D721Med (cell line): ENCODE measurements around the gene CTDP1.

ENCODE experiments used
- DNase-seq: peaks from one replicate; pipeline ENCODE4 v3.0.0; 2011; ENCODE audit warnings: low spot score; ENCODE audit not compliant: insufficient read length
- FAIRE-seq: peaks from 2 replicates; lab custom pipeline; 2011; peaks lifted over from hg19 to GRCh38; lab: Jason Lieb, UNC
- TF ChIP-seq, protein P1 (sequence below): IDR thresholded peaks from 2 replicates; pipeline ENCODE4 v1.5.1; 2012; ENCODE audit warnings: mild to moderate bottlenecking, control low read depth; ENCODE audit not compliant: insufficient read depth; ENCODE audit errors: missing control alignments

CTDP1 gene

DNA sequence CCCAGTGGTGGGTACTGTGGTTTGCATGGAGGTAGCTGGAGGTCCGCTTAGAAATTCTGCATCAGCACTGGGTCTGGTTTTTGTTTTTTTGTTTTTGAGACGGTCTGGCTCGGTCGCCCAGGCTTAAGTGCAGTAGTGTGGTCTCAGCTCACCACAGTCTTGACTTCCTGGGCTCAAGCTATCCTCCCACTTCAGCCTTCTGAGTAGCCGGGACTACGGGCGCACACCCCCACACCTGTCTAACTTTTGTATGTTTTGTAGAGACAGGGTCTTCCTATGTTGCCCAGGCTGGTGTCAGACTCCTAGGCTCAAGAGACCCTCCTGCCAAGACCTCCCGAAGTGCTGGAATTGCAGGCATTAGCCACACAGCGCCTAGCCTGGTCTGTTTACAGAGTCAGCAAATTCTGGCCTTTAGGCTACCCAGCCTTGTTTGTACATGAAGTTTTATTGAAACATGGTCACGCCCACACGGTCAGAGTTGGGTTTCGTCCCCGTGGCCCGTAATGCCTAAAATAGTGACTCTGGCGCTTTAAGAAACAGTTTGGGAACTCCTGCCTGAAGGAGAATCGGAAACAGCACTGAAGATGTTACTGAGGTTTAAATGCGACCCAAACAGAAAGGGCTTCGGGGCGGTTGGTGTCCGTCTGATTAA, 32.7 kb downstream of the CTDP1 start:
- TF ChIP-seq, protein P1, sequence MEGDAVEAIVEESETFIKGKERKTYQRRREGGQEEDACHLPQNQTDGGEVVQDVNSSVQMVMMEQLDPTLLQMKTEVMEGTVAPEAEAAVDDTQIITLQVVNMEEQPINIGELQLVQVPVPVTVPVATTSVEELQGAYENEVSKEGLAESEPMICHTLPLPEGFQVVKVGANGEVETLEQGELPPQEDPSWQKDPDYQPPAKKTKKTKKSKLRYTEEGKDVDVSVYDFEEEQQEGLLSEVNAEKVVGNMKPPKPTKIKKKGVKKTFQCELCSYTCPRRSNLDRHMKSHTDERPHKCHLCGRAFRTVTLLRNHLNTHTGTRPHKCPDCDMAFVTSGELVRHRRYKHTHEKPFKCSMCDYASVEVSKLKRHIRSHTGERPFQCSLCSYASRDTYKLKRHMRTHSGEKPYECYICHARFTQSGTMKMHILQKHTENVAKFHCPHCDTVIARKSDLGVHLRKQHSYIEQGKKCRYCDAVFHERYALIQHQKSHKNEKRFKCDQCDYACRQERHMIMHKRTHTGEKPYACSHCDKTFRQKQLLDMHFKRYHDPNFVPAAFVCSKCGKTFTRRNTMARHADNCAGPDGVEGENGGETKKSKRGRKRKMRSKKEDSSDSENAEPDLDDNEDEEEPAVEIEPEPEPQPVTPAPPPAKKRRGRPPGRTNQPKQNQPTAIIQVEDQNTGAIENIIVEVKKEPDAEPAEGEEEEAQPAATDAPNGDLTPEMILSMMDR, result no peak
- peak; percentile 88 for FAIRE-seq
- no peak for DNase-seq

DNA sequence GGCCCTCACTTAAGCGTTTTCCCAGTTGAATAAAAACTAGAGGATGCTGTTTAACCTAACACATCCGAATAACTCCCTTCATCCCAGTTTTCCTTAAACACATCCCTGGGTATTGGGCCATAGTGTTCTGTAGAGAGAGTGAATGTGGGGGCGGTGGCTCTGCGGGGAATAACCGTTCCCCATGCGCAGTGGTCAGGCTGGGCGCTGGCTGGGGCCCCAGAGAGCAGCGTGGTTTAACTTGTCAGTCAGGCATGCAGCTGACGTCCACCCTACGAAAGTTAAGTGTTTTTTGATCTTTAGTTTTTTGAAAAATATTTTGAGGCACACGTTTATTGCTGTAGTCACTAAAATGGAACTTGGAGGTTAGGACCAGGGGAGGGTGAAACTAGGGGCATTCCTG, 33.7 kb downstream of the CTDP1 start:
- no peak for DNase-seq
- peak; percentile 67 for FAIRE-seq
- TF ChIP-seq, protein P1, result no peak

DNA sequence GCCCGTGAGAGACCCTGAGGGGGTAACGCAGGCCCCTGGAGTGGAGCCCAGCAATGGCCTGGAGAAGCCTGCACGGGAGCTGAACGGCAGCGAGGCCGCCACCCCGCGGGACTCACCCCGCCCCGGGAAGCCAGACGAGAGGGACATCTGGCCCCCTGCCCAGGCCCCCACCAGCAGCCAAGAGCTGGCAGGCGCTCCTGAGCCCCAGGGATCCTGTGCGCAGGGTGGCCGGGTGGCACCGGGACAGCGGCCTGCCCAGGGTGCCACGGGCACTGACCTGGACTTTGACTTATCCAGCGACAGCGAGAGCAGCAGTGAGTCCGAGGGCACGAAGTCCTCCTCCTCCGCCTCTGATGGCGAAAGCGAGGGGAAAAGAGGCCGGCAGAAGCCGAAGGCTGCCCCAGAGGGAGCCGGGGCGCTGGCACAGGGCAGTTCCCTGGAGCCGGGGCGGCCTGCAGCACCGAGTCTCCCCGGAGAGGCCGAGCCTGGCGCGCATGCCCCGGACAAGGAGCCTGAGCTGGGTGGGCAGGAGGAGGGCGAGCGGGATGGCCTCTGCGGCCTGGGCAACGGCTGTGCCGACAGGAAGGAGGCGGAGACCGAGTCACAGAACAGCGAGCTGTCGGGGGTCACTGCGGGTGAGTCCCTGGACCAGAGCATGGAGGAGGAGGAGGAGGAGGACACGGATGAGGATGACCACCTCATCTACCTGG, 35.1 kb downstream of the CTDP1 start:
- TF ChIP-seq, protein P1, result no peak
- no peak for FAIRE-seq
- DNase-seq, result no peak

GRCh38 chr18:79715280-79715679, 35.7 kb downstream of the CTDP1 start:
- TF ChIP-seq, protein P1, result no peak
- FAIRE-seq, result no peak
- DNase-seq, result no peak

- no peak for FAIRE-seq
- TF ChIP-seq, protein P1, result no peak
Measured at GRCh38 chr18:79717059-79717458, 37.5 kb downstream of the CTDP1 start.

DNA sequence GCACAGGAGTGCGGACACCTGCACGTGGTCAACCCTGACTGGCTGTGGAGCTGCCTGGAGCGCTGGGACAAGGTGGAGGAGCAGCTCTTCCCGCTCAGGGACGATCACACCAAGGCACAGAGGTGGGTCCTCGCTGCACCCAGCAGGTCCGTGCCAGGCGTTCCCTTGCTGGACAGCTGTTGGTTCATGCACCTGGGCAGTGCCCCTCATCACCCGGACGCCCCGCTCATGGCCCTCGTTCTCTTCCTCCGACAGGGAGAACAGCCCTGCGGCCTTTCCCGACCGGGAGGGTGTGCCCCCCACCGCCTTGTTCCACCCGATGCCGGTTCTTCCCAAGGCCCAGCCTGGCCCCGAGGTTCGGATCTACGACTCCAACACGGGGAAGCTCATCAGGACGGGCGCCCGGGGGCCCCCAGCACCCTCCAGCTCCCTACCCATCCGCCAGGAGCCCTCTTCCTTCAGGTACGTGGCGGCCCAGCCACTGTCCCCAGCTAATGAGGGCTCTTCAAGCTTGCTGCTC, 38.0 kb downstream of the CTDP1 start:
- no peak for FAIRE-seq
- TF ChIP-seq, protein P1, result no peak
- DNase-seq, result no peak

More at GRCh38 chr18:79717059-79717458, 37.5 kb downstream of the CTDP1 start:
- DNase-seq, result no peak

DNA sequence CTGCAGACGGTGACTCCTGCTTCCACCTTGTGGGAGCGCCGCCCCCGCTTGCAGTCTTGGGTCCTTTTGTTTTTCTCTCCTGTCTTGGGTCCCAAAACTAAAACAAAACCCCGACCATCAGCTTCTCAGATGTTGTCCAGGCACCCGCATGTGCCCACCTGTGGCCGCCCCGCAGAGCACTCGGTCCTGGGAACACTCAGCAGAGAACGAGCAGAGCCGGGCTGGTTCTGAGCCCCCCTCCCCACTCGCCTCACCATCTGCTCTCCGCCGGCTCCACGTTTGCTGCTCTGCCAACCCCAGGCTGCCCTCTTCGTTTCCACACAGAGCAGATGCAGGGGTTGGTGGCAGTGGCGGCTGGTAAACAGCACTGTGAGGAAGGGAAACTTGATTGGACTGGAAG, 38.5 kb downstream of the CTDP1 start:
- DNase-seq (no peak), FAIRE-seq (no peak)
- TF ChIP-seq, protein P1, result no peak
